IMR-90 (cell line): ENCODE results near the gene TMTC1. TPM values are rescaled to one million over a fixed set of nuclear protein-coding genes. Genes with fewer than 3 reads are reported as not detected.

Source experiments
- ATAC-seq: fragments of 200-7000 bp; cut with Tn5 transposase; 2 replicates; pipeline ENCODE4 v1.9.1; 2020; ENCODE audit warnings: low read depth, mild to moderate bottlenecking, moderate library complexity
- BruUV-seq: library from RNA; stranded (reverse); fragments of 400-500 nt; replicated peaks from 2 replicates; lab custom pipeline; 2021; lab: Mats Ljungman, UMichigan
- CTCF ChIA-PET: fragments of 300-600 bp; formaldehyde crosslinking; extraction: SDS; loops from one replicate; lab custom pipeline; 2021; ENCODE audit warnings: antibody characterized with exemption; lab: Yijun Ruan, JAX
- POLR2A ChIA-PET: fragments of 300-600 bp; sonication (Branson Sonifier 250); formaldehyde crosslinking; loops from one replicate; lab custom pipeline; 2022; ENCODE audit warnings: antibody characterized with exemption; ENCODE audit not compliant: unreplicated experiment; lab: Charles Lee
- DNase-seq: peaks from one replicate; pipeline ENCODE4 v3.0.0; 2013
- H2AFZ ChIP-seq: replicated peaks from 2 replicates; pipeline ENCODE3; 2013; ENCODE audit warnings: low read length, mild to moderate bottlenecking; ENCODE audit not compliant: poor library complexity
- H2AK5ac ChIP-seq: 2 replicates; pipeline ENCODE4 v1.6.1; 2013; ENCODE audit warnings: low read depth, low read length, inconsistent platforms
- H2AK9ac ChIP-seq: replicated peaks from 2 replicates; pipeline ENCODE3; 2013; ENCODE audit warnings: mild to moderate bottlenecking, low read depth, low read length, moderate library complexity; ENCODE audit not compliant: poor library complexity
- H2BK120ac ChIP-seq: 2 replicates; pipeline ENCODE4 v1.6.1; 2013; ENCODE audit warnings: low read depth, low read length, inconsistent platforms
- H2BK15ac ChIP-seq: 3 replicates; pipeline ENCODE4 v1.6.1; 2013; ENCODE audit warnings: low read depth, low read length, inconsistent platforms
- H2BK20ac ChIP-seq: 2 replicates; pipeline ENCODE4 v1.6.1; 2013; ENCODE audit warnings: low read depth, mild to moderate bottlenecking, inconsistent platforms, low read length, moderate library complexity
- H2BK5ac ChIP-seq: 2 replicates; pipeline ENCODE4 v1.6.1; 2013; ENCODE audit warnings: mild to moderate bottlenecking, low read depth, low read length, inconsistent platforms; ENCODE audit not compliant: poor library complexity, severe bottlenecking
- H3K14ac ChIP-seq: replicated peaks from 2 replicates; pipeline ENCODE4 v1.6.1; 2013; ENCODE audit warnings: low read depth, low read length, inconsistent platforms
- H3K18ac ChIP-seq: 2 replicates; pipeline ENCODE4 v1.6.1; 2013; ENCODE audit warnings: low read depth, low read length, control low read depth
- H3K23ac ChIP-seq: 2 replicates; pipeline ENCODE4 v1.6.1; 2013; ENCODE audit warnings: low read depth, low read length, inconsistent platforms
- H3K27ac ChIP-seq: 2 replicates; pipeline ENCODE4 v1.5.1; 2013; ENCODE audit warnings: mild to moderate bottlenecking, control low read depth, low read length; ENCODE audit not compliant: insufficient read depth
- H3K27me3 ChIP-seq: 2 replicates; pipeline ENCODE4 v1.6.1; 2013; ENCODE audit warnings: low read length; ENCODE audit not compliant: control insufficient read depth, insufficient read depth
- H3K36me3 ChIP-seq: 2 replicates; pipeline ENCODE4 v1.6.1; 2013; ENCODE audit warnings: low read length, mixed read lengths; ENCODE audit not compliant: control insufficient read depth, insufficient read depth
- H3K4ac ChIP-seq: 2 replicates; pipeline ENCODE4 v1.6.1; 2013; ENCODE audit warnings: low read depth, low read length, inconsistent platforms
- H3K4me1 ChIP-seq: 2 replicates; pipeline ENCODE4 v1.6.1; 2013; ENCODE audit warnings: low read length, mixed read lengths; ENCODE audit not compliant: control insufficient read depth, insufficient read depth
- H3K4me2 ChIP-seq: 2 replicates; pipeline ENCODE4 v1.6.1; 2013; ENCODE audit warnings: low read depth, mild to moderate bottlenecking, control low read depth, low read length, moderate library complexity
- H3K4me3 ChIP-seq: 2 replicates; pipeline ENCODE4 v1.5.1; 2013; ENCODE audit warnings: low read depth, mild to moderate bottlenecking, control low read depth, low read length, moderate library complexity; ENCODE audit not compliant: insufficient read depth
- H3K56ac ChIP-seq: 2 replicates; pipeline ENCODE4 v1.6.1; 2013; ENCODE audit warnings: low read length, inconsistent platforms; ENCODE audit not compliant: insufficient read depth; ENCODE audit errors: extremely low read depth
- H3K79me1 ChIP-seq, 2 experiments: 2 replicates each; pipeline ENCODE4 v1.6.1; 2013; ENCODE audit warnings: low read length in 2 of 2, inconsistent platforms in 1 of 2, low read depth in 1 of 2
- H3K9ac ChIP-seq: 2 replicates; pipeline ENCODE4 v1.6.1; 2013; ENCODE audit warnings: low read depth, low read length, control low read depth
- H3K9me1 ChIP-seq: 2 replicates; pipeline ENCODE4 v1.6.1; 2013; ENCODE audit warnings: low read length, inconsistent platforms; ENCODE audit not compliant: insufficient read depth
- H3K9me3 ChIP-seq: 2 replicates; pipeline ENCODE4 v1.6.1; 2013; ENCODE audit warnings: low read length; ENCODE audit not compliant: control insufficient read depth, insufficient read depth
- H4K20me1 ChIP-seq: 2 replicates; pipeline ENCODE4 v1.6.1; 2013; ENCODE audit warnings: low read length, inconsistent platforms; ENCODE audit not compliant: insufficient read depth
- H4K5ac ChIP-seq: 2 replicates; pipeline ENCODE4 v1.6.1; 2013; ENCODE audit warnings: mild to moderate bottlenecking, low read depth, low read length, control low read depth
- H4K8ac ChIP-seq, 2 experiments: 2 replicates each; pipeline ENCODE4 v1.6.1; 2013; ENCODE audit warnings: low read depth in 2 of 2, low read length in 2 of 2, control low read depth in 1 of 2, inconsistent platforms in 1 of 2
- H4K91ac ChIP-seq: 2 replicates; pipeline ENCODE4 v1.6.1; 2013; ENCODE audit warnings: low read depth, low read length, inconsistent platforms; ENCODE audit not compliant: insufficient read depth
- BHLHE40 ChIP-seq: fragments of 150-350 bp; IDR thresholded peaks from 2 replicates; pipeline ENCODE4 v1.6.1; 2016; ENCODE audit warnings: mild to moderate bottlenecking, low read depth, low read length
- CEBPB ChIP-seq: IDR thresholded peaks from 2 replicates; pipeline ENCODE4 v1.6.1; 2012; ENCODE audit warnings: low read depth, low read length, improper control_type of control experiment
- CHD1 ChIP-seq: IDR thresholded peaks from 2 replicates; pipeline ENCODE4 v1.6.1; 2012; ENCODE audit warnings: low read depth, low read length, improper control_type of control experiment
- CTCF ChIP-seq: conservative IDR thresholded peaks from 2 replicates; pipeline ENCODE4 v1.5.1; 2012; ENCODE audit warnings: mild to moderate bottlenecking, low read depth, low read length, improper control_type of control experiment
- ELK1 ChIP-seq: fragments of 150-350 bp; IDR thresholded peaks from 2 replicates; pipeline ENCODE4 v1.6.1; 2016; ENCODE audit warnings: low read depth, mild to moderate bottlenecking, low read length, moderate library complexity, borderline replicate concordance
- FOS ChIP-seq: fragments of 150-350 bp; IDR thresholded peaks from 2 replicates; pipeline ENCODE4 v1.6.1; 2016; ENCODE audit warnings: low read depth, low read length
- MAZ ChIP-seq: IDR thresholded peaks from 2 replicates; pipeline ENCODE4 v1.6.1; 2012; ENCODE audit warnings: low read depth, mild to moderate bottlenecking, low read length, improper control_type of control experiment, moderate library complexity, borderline replicate concordance
- MXI1 ChIP-seq: IDR thresholded peaks from 2 replicates; pipeline ENCODE4 v1.6.1; 2012; ENCODE audit warnings: low read depth, mild to moderate bottlenecking, low read length, moderate library complexity, borderline replicate concordance
- NFE2L2 ChIP-seq: fragments of 150-350 bp; IDR thresholded peaks from 2 replicates; pipeline ENCODE4 v1.6.1; 2016; ENCODE audit warnings: low read depth, mild to moderate bottlenecking, low read length
- POLR2A ChIP-seq: IDR thresholded peaks from 2 replicates; pipeline ENCODE4 v1.6.1; 2012; ENCODE audit warnings: mild to moderate bottlenecking, low read depth, low read length
- RAD21 ChIP-seq: IDR thresholded peaks from 2 replicates; pipeline ENCODE4 v1.6.1; 2012; ENCODE audit warnings: low read length, improper control_type of control experiment
- RCOR1 ChIP-seq: IDR thresholded peaks from 2 replicates; pipeline ENCODE4 v1.6.1; 2012; ENCODE audit warnings: mild to moderate bottlenecking, low read length, improper control_type of control experiment; ENCODE audit not compliant: insufficient replicate concordance
- RFX5 ChIP-seq: IDR thresholded peaks from 2 replicates; pipeline ENCODE4 v1.8.0; 2012; ENCODE audit warnings: low read depth, mild to moderate bottlenecking, low read length, moderate library complexity
- SMC3 ChIP-seq: fragments of 150-350 bp; IDR thresholded peaks from 2 replicates; pipeline ENCODE4 v1.6.1; 2016; ENCODE audit warnings: low read depth, mild to moderate bottlenecking, antibody characterized with exemption, low read length, moderate library complexity
- USF2 ChIP-seq: fragments of 150-350 bp; IDR thresholded peaks from 2 replicates; pipeline ENCODE4 v1.6.1; 2017; ENCODE audit warnings: mild to moderate bottlenecking, antibody characterized with exemption, low read length, low read depth
- WGBS, 2 experiments: methylation state at CpG; one replicate each; pipeline versions ENCODE4 v1.1.5 to v1.1.7; 2013; ENCODE audit warnings: missing lambda C conversion rate in 2 of 2; ENCODE audit not compliant: insufficient read length in 1 of 2; ENCODE audit errors: extremely low coverage in 2 of 2; 5-methylcytosine and 5-hydroxymethylcytosine counted together
- dilution Hi-C: fragments of 300-500 bp; cut with HindIII; formaldehyde crosslinking; loops from one replicate; pipeline ENCODE4 v1.14.3; 2018; ENCODE audit warnings: low sequenced_read_pairs; ENCODE audit not compliant: unreplicated experiment
- in situ Hi-C: fragments of 300-500 bp; cut with MboI; formaldehyde crosslinking; loops from 3 replicates; pipeline ENCODE4 v1.14.3; 2019; ENCODE audit warnings: low sequenced_read_pairs, inconsistent platforms, mixed read lengths
- intact Hi-C: fragments of 100-400 bp; cut with micrococcal nuclease; formaldehyde crosslinking; loops from 2 replicates; pipeline ENCODE4 v1.10.0; 2022
- polyA plus RNA-seq, 3 experiments: library from polyadenylated mRNA; depleted of rRNA; stranded (reverse); fragments of >200 nt; gene quantifications; 2 replicates each; pipeline ENCODE4 v1.2.3, GENCODE V29; 2012; ENCODE audit warnings: low replicate concordance in 1 of 3
- total RNA-seq: library from RNA; depleted of rRNA; stranded (reverse); fragments of >200 nt; gene quantifications from 2 replicates; pipeline ENCODE4 v1.2.3, GENCODE V29; 2012

TMTC1 gene
- total and polyA plus RNA-seq, 2 of the 4 experiments (the other 2 are of a cell fraction) = 12.5 to 36.4 TPM

- dilution Hi-C loops (no loop called here), in situ Hi-C loops (no loop called here), intact Hi-C loops (no loop called here)
- H2BK15ac ChIP-seq = no peak overlapping the region
- ChIA-PET POLR2A (no interaction called here), CTCF (no interaction called here)
- H4K5ac ChIP-seq = no peak overlapping the region
- no peak overlapping the region for H2AFZ ChIP-seq
- H3K9me1 ChIP-seq = peaks cover 6% of the 10 kb centered on the region; the same call in 1 of the 2 replicates
- H2BK5ac ChIP-seq = no peak overlapping the region
- H2AK9ac ChIP-seq = no peak overlapping the region
- no peak overlapping the region for H4K91ac ChIP-seq
- no peak overlapping the region for H4K8ac ChIP-seq
- H3K56ac ChIP-seq = no peak overlapping the region
- no peak overlapping the region for H3K27ac ChIP-seq
- H3K27me3 ChIP-seq = no peaks in the 10 kb centered on the region
- H3K18ac ChIP-seq = no peak overlapping the region
- no peak overlapping the region for H2AK5ac ChIP-seq
- no peak overlapping the region for H3K4me2 ChIP-seq
- no peak overlapping the region for H2BK120ac ChIP-seq
- H2BK20ac ChIP-seq = no peak overlapping the region
- no peak overlapping the region for H3K23ac ChIP-seq
- no peak overlapping the region for H3K4me3 ChIP-seq
- no peaks in the 10 kb centered on the region for H3K4me1 ChIP-seq
- 98% methylated on average over 4 of the region's 4 CpGs; no CpG with 5 or more reads in 1 of the 2 experiments for WGBS, 2 experiments
- no peak for ATAC-seq
- no peak for TF ChIP-seq RCOR1
- TF ChIP-seq USF2 = no peak
- TF ChIP-seq CEBPB = no peak
- no peak for TF ChIP-seq CTCF
- no peak for TF ChIP-seq RAD21
- no peak for TF ChIP-seq BHLHE40
- no peak for TF ChIP-seq FOS
- no peak for TF ChIP-seq POLR2A
- TF ChIP-seq CHD1 = no peak
- no peak for TF ChIP-seq SMC3
- no peak for TF ChIP-seq ELK1
- TF ChIP-seq NFE2L2 = no peak
- TF ChIP-seq MAZ = no peak
- no peak for TF ChIP-seq RFX5
- TF ChIP-seq MXI1 = no peak
- H3K9me3 ChIP-seq = no peaks in the 10 kb centered on the region
- H3K4ac ChIP-seq = no peak overlapping the region
- no peak overlapping the region for H3K9ac ChIP-seq
- H3K79me1 ChIP-seq = no peaks in the 10 kb centered on the region; a peak in 1 of 4 replicates
- H3K14ac ChIP-seq = no peak overlapping the region
- DNase-seq = no peak
- no peaks in the 10 kb centered on the region for H4K20me1 ChIP-seq
- BruUV-seq = no TSS peak
- peaks cover 23% of the 10 kb centered on the region for H3K36me3 ChIP-seq
Observed at GRCh38 chr12:29653286-29653685, 130.5 kb downstream of the TMTC1 start.
